ENCODE results near the gene CDH22.

- TF ChIP-seq CTCF (conservative IDR thresholded peaks at IDR 0.05 in 1 of 2, IDR thresholded peaks at IDR 0.05 in 1 of 2; ENCODE audit: low read depth in 1 of 2, low read length in 2 of 2) (no peak), EZH2 (IDR thresholded peaks at IDR 0.05; ENCODE audit: low read length, missing control alignments) (no peak)
These were observed 168.3 kb downstream of the CDH22 start for GRCh38 chr20:46139908-46140482.
